Activated CD4-positive, alpha-beta T cell treated with anti-CD3 and anti-CD28 coated beads for 24 hours (primary cell): ENCODE results near the gene FNDC5.
"Not testable (repeated sequence)": the region's sequence is repeated elsewhere in the genome, so short reads cannot be mapped to it uniquely, and the experiment has no call there.

Experiments used
- DNase-seq, 2 donors: peaks; one replicate each; pipeline ENCODE4 v3.0.0-alpha.2; 2020; ENCODE audit warnings: low read depth in 2 of 2

Gene FNDC5

GRCh38 chr1:32870615-32871363, at the start of gene FNDC5:
FNDC5 (minus strand) TSS chr1:32870912.
- no peak for DNase-seq

- DNase-seq, result no peak
Measured at GRCh38 chr1:32919811-32920733, 49.4 kb upstream of the FNDC5 start.

DNA sequence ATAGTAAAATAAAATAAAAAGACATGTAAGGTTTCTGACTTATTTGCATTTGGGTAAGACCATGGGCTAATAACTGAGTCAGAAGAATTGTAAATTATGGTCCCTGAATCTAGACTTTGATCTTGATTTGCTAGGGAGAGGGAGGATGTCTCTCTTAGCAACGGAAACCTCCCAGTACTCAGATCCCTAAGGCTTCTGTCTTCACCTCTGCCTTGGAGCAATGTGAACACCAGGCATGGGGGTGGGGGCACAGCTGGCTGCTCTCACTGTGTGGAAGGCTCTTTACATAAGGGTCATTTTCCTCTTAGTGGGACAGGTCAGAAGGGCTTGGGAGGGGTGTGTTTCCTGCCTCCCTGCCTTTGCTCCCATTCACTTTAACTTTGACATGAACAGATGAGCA, 47.5 kb upstream of the FNDC5 start:
- DNase-seq, result no peak

DNA sequence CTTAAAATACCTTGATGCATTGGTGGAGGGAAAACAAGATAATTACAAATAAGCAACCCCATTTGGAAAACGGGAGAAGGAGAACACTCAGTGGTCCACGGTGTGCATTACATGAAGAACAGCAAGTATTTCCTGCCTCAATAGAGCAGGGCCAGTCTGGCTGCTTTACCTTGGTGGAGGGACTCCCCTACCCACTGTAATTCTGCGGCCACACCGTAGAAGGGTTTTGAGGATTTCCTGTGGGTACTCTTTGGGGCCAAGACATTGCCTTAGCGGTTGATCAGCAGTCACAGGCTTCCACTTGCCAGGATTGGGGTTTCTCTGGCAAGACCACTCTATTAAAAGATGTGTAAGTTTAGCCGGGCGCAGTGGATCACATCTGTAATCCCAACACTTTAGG, 46.8 kb upstream of the FNDC5 start:
- no peak for DNase-seq

DNA sequence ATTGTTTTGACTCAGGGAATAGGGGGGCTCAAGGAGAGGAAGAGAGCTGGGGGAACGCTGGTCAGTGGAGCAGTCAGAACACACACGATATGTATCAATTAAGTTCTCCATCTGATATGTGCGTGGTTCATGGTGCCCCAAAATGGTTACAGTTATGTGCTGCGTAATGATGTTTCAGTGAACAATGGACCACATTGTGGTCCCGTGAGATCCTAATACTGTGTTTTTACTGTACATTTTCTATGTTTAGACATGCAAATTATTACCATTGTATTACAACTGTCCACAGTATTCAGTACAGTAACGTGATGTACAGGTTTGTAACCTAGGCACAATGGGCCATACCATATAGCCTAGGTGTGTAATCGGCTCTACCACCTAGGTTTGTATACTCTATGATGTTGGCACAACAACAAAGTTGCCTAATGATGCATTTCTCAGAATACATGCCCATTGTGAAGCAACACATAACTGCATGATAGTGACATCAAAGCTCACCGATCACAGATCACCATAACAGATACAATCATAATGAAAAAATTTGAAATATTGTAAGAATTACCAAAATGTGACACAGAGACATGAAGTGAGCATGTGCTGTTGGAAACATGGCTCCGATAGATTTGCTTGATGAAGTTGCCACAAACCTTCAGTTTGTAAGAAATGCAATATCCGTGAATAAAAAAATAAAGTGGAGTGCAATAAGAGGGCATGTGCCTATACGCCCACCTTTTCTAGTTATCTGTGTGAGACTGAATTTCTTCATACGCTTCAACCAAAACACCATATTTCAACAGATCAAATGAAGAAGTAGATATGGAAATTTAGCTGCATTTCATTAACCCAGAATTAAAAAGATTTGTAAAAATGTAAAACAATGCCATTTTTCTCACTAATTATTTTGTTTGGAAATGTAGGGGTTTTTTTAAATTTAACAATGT, 45.3 kb upstream of the FNDC5 start:
- DNase-seq, result no peak

- no peak for DNase-seq
Measured at GRCh38 chr1:32910319-32910718, 39.6 kb upstream of the FNDC5 start.

- DNase-seq, result no peak
Measured at GRCh38 chr1:32907435-32907834, 36.7 kb upstream of the FNDC5 start.

DNA sequence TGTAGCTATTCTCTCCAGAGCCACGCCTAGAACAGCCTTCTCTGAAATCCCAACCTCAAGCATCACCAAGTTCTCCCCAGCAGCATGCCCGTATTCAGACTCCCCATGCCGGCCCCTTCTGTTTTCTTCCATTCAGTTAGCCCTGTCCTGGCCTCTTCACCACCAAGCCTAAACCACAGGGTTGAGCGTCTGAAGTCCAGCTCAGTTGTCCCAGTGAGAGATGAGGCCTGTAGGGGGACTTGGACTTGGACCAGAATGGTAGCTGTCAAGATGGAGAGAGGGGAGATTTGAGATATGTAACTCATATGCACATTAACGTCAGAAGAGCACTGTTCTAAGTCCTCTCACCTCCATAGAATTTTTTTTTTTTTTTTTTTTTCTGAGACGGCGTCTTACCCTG, 35.9 kb upstream of the FNDC5 start:
- no peak for DNase-seq

DNA sequence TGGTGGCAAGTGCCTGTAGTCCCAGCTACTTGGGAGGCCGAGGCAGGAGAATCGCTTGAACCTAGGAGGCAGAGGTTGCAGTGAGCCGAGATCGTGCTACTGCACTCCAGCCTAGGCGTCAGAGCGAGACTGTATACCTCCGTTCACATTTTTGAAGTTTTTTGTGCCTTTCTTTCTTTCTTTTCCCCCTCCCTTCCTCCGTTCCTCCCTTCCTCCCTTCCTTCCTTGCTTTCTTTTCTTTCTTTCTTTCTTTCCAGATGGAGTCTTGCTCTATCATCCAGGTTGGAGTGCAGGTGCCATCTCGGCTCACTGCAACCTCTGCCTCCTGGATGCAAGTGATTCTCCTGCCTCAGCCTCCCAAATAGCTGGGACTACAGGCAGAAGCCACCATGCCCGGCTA, 34.9 kb upstream of the FNDC5 start:
- DNase-seq, result not testable (repeated sequence)

DNA sequence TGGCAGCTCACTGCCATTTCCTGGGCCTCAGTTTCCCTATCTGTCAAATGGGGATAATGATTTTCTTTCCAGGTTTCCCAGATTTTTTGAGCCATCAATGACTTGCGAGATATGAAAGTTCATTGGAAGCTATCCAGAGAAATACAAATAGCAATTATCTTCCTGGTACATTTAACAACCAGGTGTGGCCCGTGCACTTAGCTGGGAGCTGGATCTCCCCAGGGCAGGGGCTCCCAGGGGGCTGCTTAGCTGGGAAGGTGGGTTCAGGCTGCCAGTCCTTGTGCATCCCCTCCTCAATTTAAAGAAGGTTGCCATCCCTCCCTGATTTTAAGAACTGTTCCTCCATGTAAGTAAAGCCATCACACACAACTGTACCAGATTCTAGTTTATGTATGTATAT, 34.1 kb upstream of the FNDC5 start:
- no peak for DNase-seq

- DNase-seq, result no peak
Measured at GRCh38 chr1:32903991-32904785, 33.5 kb upstream of the FNDC5 start.

- no peak for DNase-seq
Measured at GRCh38 chr1:32902535-32902920, 31.8 kb upstream of the FNDC5 start.

- no peak for DNase-seq
Measured at GRCh38 chr1:32901823-32902534, 31.3 kb upstream of the FNDC5 start.

GRCh38 chr1:32900956-32901822, 30.5 kb upstream of the FNDC5 start, which contains the start of gene TMEM54:
TMEM54 (minus strand) TSS chr1:32901389; CDS start chr1:32901238, 151 bp downstream.
- no peak for DNase-seq

DNA sequence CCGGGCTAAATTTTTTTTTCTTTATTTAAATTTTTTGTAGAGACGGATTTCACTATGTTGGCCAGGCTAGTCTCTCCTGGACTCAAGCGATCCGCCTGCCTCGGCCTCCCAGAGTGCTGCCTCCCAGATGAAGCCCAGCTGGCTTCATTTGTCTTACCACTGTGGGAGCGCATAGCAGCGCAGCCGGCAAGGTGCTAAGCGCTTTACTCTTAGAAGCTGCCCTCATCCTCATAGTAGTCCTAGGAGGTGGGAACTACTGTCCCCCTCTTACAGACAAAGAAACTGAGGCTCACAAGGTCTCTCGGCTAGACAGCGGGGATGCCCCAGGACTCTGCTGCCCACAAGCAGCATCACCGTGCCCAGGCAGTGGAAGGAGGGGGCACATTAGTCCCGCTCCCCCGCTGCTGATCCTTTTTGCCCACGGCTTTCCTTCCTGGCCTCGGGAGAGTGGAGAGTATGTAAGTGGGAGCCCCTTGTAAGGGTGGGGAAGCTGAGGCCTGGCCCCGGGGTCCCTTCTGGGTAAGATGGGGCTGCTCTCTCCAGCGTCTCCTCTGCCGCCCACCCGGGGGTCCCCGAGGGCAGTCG, 29.8 kb upstream of the FNDC5 start:
- DNase-seq, result no peak

GRCh38 chr1:32899586-32900296, 29.0 kb upstream of the FNDC5 start:
- DNase-seq, result no peak

DNA sequence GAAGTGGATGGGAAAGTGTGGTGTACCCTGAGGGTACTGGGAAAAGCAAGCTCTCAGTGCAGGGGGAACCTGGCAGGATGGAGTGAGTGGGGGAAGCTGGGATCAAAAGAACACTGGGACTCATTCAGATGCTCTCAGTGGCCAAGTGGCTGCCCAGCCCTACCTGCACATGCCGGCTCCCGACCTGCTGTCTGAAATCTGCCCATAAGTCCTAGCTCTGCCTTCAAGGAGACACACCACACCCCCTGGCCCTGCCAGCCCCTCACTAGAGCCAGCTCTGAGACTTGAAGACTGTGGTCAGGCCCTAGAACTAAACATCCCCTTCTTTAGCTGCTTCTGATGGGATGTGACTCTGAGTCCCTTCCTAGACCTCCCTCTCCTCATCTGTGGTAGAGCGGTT, 28.2 kb upstream of the FNDC5 start:
- DNase-seq, result no peak

- no peak for DNase-seq
Measured at GRCh38 chr1:32898056-32898455, 27.3 kb upstream of the FNDC5 start.
